GM12878 (cell line): ENCODE data around the gene KRTAP10-5. TPM values are rescaled to one million over a fixed set of nuclear protein-coding genes. Genes with fewer than 3 reads are reported as not detected.

ENCODE experiments used
- ATAC-seq: fragments of 200-7000 bp; cut with Tn5 transposase; 3 replicates; pipeline ENCODE4 v1.9.1; 2020; ENCODE audit warnings: mild to moderate bottlenecking, moderate library complexity
- BruUV-seq: library from RNA; stranded (reverse); fragments of 400-500 nt; replicated peaks from 2 replicates; lab custom pipeline; 2021; lab: Mats Ljungman, UMichigan
- CTCF ChIA-PET: fragments of 300-600 bp; sonication (Branson Sonifier 250); formaldehyde crosslinking; extraction: SDS; loops from one replicate; lab custom pipeline; 2021; ENCODE audit warnings: inconsistent platforms; lab: Yijun Ruan, JAX
- POLR2A ChIA-PET: fragments of 350-600 bp; formaldehyde crosslinking; extraction: SDS; loops from one replicate; lab custom pipeline; 2021; ENCODE audit warnings: inconsistent platforms; lab: Charles Lee
- RAD21 ChIA-PET: fragments of 300-600 bp; sonication (Branson Sonifier 250); formaldehyde crosslinking; loops from one replicate; lab custom pipeline; 2023; ENCODE audit warnings: antibody characterized with exemption; ENCODE audit not compliant: unreplicated experiment; lab: Charles Lee
- SMC1A ChIA-PET: fragments of 300-600 bp; sonication (Branson Sonifier 250); formaldehyde crosslinking; loops from one replicate; lab custom pipeline; 2023; ENCODE audit not compliant: unreplicated experiment, uncharacterized antibody; lab: Charles Lee
- DNase-seq: peaks from one replicate; pipeline ENCODE4 v3.0.0-alpha.2; 2011; ENCODE audit warnings: low read depth, low spot score
- FAIRE-seq: peaks from 3 replicates; lab custom pipeline; 2011; peaks lifted over from hg19 to GRCh38; lab: Jason Lieb, UNC
- H2AFZ ChIP-seq: 2 replicates; pipeline ENCODE4 v1.6.0; 2011; ENCODE audit warnings: low read depth, low read length, control low read depth; ENCODE audit not compliant: control insufficient read depth
- H3K27ac ChIP-seq: 2 replicates; pipeline ENCODE4 v1.5.1; 2011; ENCODE audit warnings: control low read depth; ENCODE audit not compliant: control insufficient read depth, insufficient read depth
- H3K27me3 ChIP-seq, 2 experiments: replicated peaks in 1 of 2; 2 replicates each; pipeline versions ENCODE4 v1.6.0 to v1.6.1; 2011; ENCODE audit warnings: low read length in 1 of 2; ENCODE audit not compliant: control insufficient read depth in 2 of 2, insufficient read depth in 2 of 2
- H3K36me3 ChIP-seq, 2 experiments: 2 replicates each; pipeline ENCODE4 v1.5.1; 2011; ENCODE audit warnings: low read length in 1 of 2; ENCODE audit not compliant: control insufficient read depth in 2 of 2, insufficient read depth in 2 of 2
- H3K4me1 ChIP-seq: 2 replicates; pipeline ENCODE4 v1.6.1; 2011; ENCODE audit warnings: mild to moderate bottlenecking, low read length, moderate library complexity, mixed read lengths; ENCODE audit not compliant: control insufficient read depth, insufficient read depth
- H3K4me2 ChIP-seq: 2 replicates; pipeline ENCODE4 v1.6.0; 2011; ENCODE audit warnings: control low read depth; ENCODE audit not compliant: control insufficient read depth, insufficient read depth
- H3K4me3 ChIP-seq: fragments of 200-600 bp; sonication (generic); 2 replicates; pipeline ENCODE4 v1.5.1; 2016
- H3K79me2 ChIP-seq: 2 replicates; pipeline ENCODE4 v1.6.0; 2011; ENCODE audit warnings: low read length; ENCODE audit not compliant: control insufficient read depth, insufficient read depth
- H3K9ac ChIP-seq: 2 replicates; pipeline ENCODE4 v1.8.0; 2011; ENCODE audit warnings: low read length, control low read depth, mixed read lengths; ENCODE audit not compliant: control insufficient read depth, insufficient read depth
- H3K9me3 ChIP-seq: replicated peaks from 3 replicates; pipeline ENCODE4 v1.5.1; 2011; ENCODE audit warnings: mild to moderate bottlenecking, low read length; ENCODE audit not compliant: control insufficient read depth, insufficient read depth
- H4K20me1 ChIP-seq: 2 replicates; pipeline ENCODE4 v1.6.0; 2011; ENCODE audit not compliant: control insufficient read depth, insufficient read depth
- BACH1 ChIP-seq: fragments of 450-650 bp; IDR thresholded peaks from 2 replicates; pipeline ENCODE4 v1.6.1; 2017; ENCODE audit warnings: mild to moderate bottlenecking, borderline replicate concordance
- CHD1 ChIP-seq: IDR thresholded peaks from 2 replicates; pipeline ENCODE4 v1.6.1; 2012; ENCODE audit warnings: low read depth, low read length, improper control_type of control experiment
- EGR1 ChIP-seq, 2 experiments: IDR thresholded peaks; 1 replicate in 1 of 2; 2 replicates in 1 of 2; pipeline ENCODE4 v1.6.1; 2011 to 2012; ENCODE audit warnings: low read depth in 2 of 2, low read length in 2 of 2, borderline replicate concordance in 1 of 2, mild to moderate bottlenecking in 1 of 2, moderate library complexity in 1 of 2
- ELK1 ChIP-seq: IDR thresholded peaks from 2 replicates; pipeline ENCODE4 v1.6.1; 2012; ENCODE audit warnings: low read depth, low read length, improper control_type of control experiment
- ESRRA ChIP-seq: IDR thresholded peaks from 2 replicates; pipeline ENCODE4 v1.6.1; 2012; ENCODE audit warnings: mild to moderate bottlenecking, low read length, improper control_type of control experiment
- JUNB ChIP-seq: IDR thresholded peaks from 2 replicates; pipeline ENCODE4 v1.6.1; 2016; ENCODE audit warnings: antibody characterized with exemption, mild to moderate bottlenecking
- NBN ChIP-seq: fragments of 450-650 bp; IDR thresholded peaks from 2 replicates; pipeline ENCODE4 v1.6.1; 2016
- NFIC ChIP-seq: IDR thresholded peaks from 2 replicates; pipeline ENCODE4 v1.6.1; 2012; ENCODE audit warnings: low read depth, mild to moderate bottlenecking, inconsistent platforms, low read length, moderate library complexity
- NR2C2 ChIP-seq: IDR thresholded peaks from 2 replicates; pipeline ENCODE4 v1.6.1; 2011; ENCODE audit warnings: borderline replicate concordance, low read depth; ENCODE audit not compliant: control insufficient read depth, insufficient read length
- SPI1 ChIP-seq: IDR thresholded peaks from 2 replicates; pipeline ENCODE4 v1.6.1; 2011; ENCODE audit warnings: low read depth, mild to moderate bottlenecking, low read length, moderate library complexity, borderline replicate concordance; ENCODE audit not compliant: insufficient read depth
- TARDBP ChIP-seq: IDR thresholded peaks from 2 replicates; pipeline ENCODE4 v1.6.1; 2016; ENCODE audit warnings: borderline replicate concordance
- WGBS: methylation state at CpG from one replicate; pipeline ENCODE4 v1.1.6; 2016; ENCODE audit warnings: low lambda C conversion rate; ENCODE audit not compliant: insufficient replicate concordance, insufficient coverage; ENCODE audit errors: missing lambda C conversion rate; 5-methylcytosine and 5-hydroxymethylcytosine counted together
- in situ Hi-C: fragments of 300-500 bp; cut with MboI; formaldehyde crosslinking; loops from 9 replicates; pipeline ENCODE4 v1.14.3; 2018; ENCODE audit warnings: mixed read lengths
- intact Hi-C: fragments of 100-400 bp; cut with micrococcal nuclease; formaldehyde crosslinking; loops from one replicate; pipeline ENCODE4 v1.14.2; 2022; ENCODE audit not compliant: unreplicated experiment
- polyA plus RNA-seq, 11 experiments: library from polyadenylated mRNA; depleted of rRNA in 4 of 11; unstranded in 6 of 11; stranded (reverse) in 5 of 11; fragments of >200 nt; fragmentation: Nextera tagmentation in 4 of 11; fragmentation: Illumina TruSeq in 1 of 11; extraction: Ambion mirVana in 4 of 11; extraction: Trizol in 1 of 11; gene quantifications; 1 replicate in 1 of 11; 2 replicates in 10 of 11; pipeline versions ENCODE4 v1.2.1 to v1.2.3, GENCODE V29; 2011 to 2016; ENCODE audit warnings: inconsistent platforms in 2 of 11, missing spikeins in 2 of 11, low read depth in 1 of 11
- total RNA-seq, 4 experiments: library from RNA; depleted of rRNA in 3 of 4; stranded (reverse); fragments of >200 nt in 3 of 4; fragmentation: Illumina TruSeq in 1 of 4; extraction: Trizol in 1 of 4; gene quantifications; 2 replicates each; pipeline versions ENCODE4 v1.2.1 to v1.2.3, GENCODE V29; 2013 to 2021
- TF ChIP-seq, protein P1 (sequence below): IDR thresholded peaks from 2 replicates; pipeline ENCODE4 v1.6.1; 2012; ENCODE audit warnings: low read depth, low read length, improper control_type of control experiment

Gene KRTAP10-5
- total and polyA plus RNA-seq, 10 of the 15 experiments (the other 5 are each of a cell fraction or from before 2014, with no cell fraction given): not detected

DNA sequence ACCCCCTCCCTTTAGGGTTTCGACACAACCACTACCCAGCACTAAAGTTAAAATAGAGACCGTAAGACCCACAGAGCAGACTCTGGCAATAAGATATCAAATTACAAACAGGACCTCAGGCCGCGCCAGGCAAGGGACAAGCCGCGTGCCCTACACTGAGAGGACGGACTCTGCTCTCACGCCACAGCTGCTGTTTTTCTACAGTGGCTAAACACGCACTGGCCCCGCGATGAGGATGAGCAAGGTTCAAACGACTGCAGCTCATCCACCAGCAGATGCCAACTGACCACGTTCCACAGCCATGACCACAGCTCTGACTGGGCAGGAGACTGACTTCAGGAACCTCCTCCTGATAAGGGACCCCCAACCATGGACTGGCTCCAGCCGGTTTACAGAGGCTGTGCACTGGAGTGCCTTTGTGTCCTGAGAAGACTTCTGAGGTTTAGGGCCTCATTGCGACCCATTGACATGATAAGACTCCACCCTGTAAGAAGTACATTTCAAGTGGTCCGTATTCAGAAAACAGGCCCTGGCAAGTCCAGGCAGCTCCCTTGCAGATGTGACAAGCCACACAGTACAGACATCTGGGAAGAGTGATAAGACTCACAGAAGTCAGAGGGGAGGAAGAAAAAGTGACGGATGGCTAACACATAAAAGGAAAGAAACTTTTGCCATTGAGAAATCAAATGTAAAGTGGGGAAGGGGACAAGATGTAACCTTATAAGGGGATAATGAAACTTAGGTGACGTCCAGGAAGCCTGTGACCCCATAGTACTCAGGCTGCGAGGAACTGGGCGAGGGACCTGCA, 13.4 kb upstream of the KRTAP10-5 start:
- Histone ChIP-seq H3K27ac (no peak overlapping the region), H3K27me3 (no peaks in the 10 kb centered on the region), H3K4me2 (no peak overlapping the region), H4K20me1 (no peaks in the 10 kb centered on the region), H3K4me3 (no peak overlapping the region), H3K9ac (no peak overlapping the region)
- ChIA-PET CTCF (no interaction called here), RAD21 (interaction anchor here (0.6 kb wide), 1 partner anchor 338 kb away, joined by 3 read pairs; no protein-coding TSS in a partner anchor), POLR2A (no interaction called here)
- ATAC-seq: no peak
- FAIRE-seq: no peak
- TF ChIP-seq SPI1: no peak
- TF ChIP-seq, all 136 proteins: peak for 0
- no TSS peak for BruUV-seq
- in situ Hi-C loops: no loop called here
- SMC1A ChIA-PET: no interaction called here
- Histone ChIP-seq H2AFZ (no peak overlapping the region), H3K9me3 (no peaks in the 10 kb centered on the region; the same call in 2 of the 3 replicates), H3K79me2 (no peaks in the 10 kb centered on the region), H3K4me1 (no peaks in the 10 kb centered on the region), H3K36me3 (no peaks in the 10 kb centered on the region)
- 58% methylated on average over 20 of the region's 20 CpGs for WGBS
- intact Hi-C loops: no loop called here
- DNase-seq: no peak

- Histone ChIP-seq H2AFZ (no peak within 1 kb of the TSS), H4K20me1 (no peaks in the 10 kb centered on the region)
- no peak for TF ChIP-seq NBN
- no peak for TF ChIP-seq ELK1
- no peak for TF ChIP-seq ESRRA
- TF ChIP-seq, protein P1, sequence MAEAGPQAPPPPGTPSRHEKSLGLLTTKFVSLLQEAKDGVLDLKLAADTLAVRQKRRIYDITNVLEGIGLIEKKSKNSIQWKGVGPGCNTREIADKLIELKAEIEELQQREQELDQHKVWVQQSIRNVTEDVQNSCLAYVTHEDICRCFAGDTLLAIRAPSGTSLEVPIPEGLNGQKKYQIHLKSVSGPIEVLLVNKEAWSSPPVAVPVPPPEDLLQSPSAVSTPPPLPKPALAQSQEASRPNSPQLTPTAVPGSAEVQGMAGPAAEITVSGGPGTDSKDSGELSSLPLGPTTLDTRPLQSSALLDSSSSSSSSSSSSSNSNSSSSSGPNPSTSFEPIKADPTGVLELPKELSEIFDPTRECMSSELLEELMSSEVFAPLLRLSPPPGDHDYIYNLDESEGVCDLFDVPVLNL: no peak
- no peak for TF ChIP-seq TARDBP
- no peak for TF ChIP-seq EGR1 (IDR thresholded peaks at IDR 0.05; ENCODE audit: borderline replicate concordance in 1 of 2, low read depth in 2 of 2, low read length in 2 of 2)
- TF ChIP-seq NFIC: no peak
- TF ChIP-seq NR2C2: no peak
- TF ChIP-seq BACH1: no peak
- no peak for TF ChIP-seq CHD1
- TF ChIP-seq JUNB: no peak
- TF ChIP-seq, all 136 proteins: peak for 0
- in situ Hi-C loops: no loop called here
- intact Hi-C loops: no loop called here
- POLR2A ChIA-PET: no interaction called here
- Histone ChIP-seq H3K9me3 (no peaks in the 10 kb centered on the region; the same call in 2 of the 3 replicates), H3K4me2 (no peak within 1 kb of the TSS), H3K79me2 (no peaks in the 10 kb centered on the region), H3K36me3 (no peaks in the 10 kb centered on the region), H3K9ac (no peak within 1 kb of the TSS), H3K4me3 (no peak within 1 kb of the TSS), H3K27me3 (no peaks in the 10 kb centered on the region), H3K4me1 (no peaks in the 10 kb centered on the region), H3K27ac (no peak within 1 kb of the TSS)
- CTCF ChIA-PET: no interaction called here
- DNase-seq (no peak), ATAC-seq (no peak), FAIRE-seq (no peak)
- RAD21 ChIA-PET: no interaction called here
- no TSS peak for BruUV-seq
- WGBS: 32% methylated on average over 33 of the region's 33 CpGs
- SMC1A ChIA-PET: no interaction called here
Observed at GRCh38 chr21:44592446-44593311, 12.3 kb upstream of the KRTAP10-5 start, which contains the start of gene KRTAP10-6. Gene KRTAP10-6, minus strand, starts transcription at chr21:44592505. Its CDS starts 21 bp downstream, at chr21:44592484.
